SK-N-MC (cell line): ENCODE data around the gene HDLBP.

ENCODE experiments used
- EZH2 ChIP-seq: fragments of 200-600 bp; sonication (generic); IDR thresholded peaks from one replicate; pipeline ENCODE4 v1.6.1; 2017; ENCODE audit warnings: antibody characterized with exemption
- FOXP2 ChIP-seq: optimal IDR thresholded peaks from 2 replicates; pipeline ENCODE3; 2011; ENCODE audit warnings: mild to moderate bottlenecking, moderate library complexity; ENCODE audit not compliant: insufficient read depth; ENCODE audit errors: extremely low read length, control extremely low read depth
- POLR2AphosphoS5 ChIP-seq: IDR thresholded peaks from 2 replicates; pipeline ENCODE4 v1.6.1; 2012; ENCODE audit warnings: mild to moderate bottlenecking, low read depth, low read length, borderline replicate concordance

DNA sequence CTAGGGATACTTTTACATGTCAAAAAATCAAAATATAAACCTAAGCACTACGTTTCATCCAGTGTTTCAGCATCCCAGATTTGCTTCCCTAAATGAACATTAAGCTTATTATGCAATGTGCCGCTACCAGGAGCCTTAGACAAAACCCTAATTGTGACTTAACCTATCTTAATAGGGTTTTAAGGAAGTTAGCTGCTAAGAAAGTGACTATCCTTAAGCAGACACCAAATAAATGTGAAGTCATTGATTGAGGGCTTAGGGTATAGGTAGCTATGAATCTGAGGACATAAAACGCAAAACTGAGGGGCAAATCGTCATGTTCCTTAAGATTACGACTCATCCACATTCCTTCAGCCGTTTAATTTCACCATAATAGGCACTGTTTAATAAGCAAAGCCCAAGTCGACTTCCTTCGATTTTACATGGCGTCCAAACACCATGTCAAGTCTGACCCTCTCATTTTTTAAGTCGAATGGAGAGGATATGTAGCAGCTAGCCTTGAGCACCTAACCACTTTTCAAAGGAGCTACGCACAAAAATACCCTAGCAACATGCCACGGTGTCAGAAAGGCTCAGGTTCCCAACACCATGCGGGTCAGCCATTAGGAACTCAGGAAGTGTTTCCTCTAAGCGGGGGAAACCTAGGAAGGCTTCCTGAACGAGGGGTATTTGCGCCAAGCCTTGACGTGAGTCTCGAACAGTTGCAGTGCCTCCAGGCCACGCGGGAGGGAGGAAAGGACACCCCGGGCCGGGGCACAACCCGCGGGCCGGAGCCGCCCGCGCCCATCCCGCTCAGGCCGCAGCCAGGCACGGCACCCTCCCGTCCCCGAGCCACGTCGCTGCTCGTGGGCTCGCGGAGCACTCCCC lies 1.0 kb downstream of the HDLBP start:
- TF ChIP-seq EZH2 (no peak), POLR2AphosphoS5 (no peak), FOXP2 (no peak)
